Measurements from ENCODE around the gene SLC22A1.

The SLC22A1 gene

DNA sequence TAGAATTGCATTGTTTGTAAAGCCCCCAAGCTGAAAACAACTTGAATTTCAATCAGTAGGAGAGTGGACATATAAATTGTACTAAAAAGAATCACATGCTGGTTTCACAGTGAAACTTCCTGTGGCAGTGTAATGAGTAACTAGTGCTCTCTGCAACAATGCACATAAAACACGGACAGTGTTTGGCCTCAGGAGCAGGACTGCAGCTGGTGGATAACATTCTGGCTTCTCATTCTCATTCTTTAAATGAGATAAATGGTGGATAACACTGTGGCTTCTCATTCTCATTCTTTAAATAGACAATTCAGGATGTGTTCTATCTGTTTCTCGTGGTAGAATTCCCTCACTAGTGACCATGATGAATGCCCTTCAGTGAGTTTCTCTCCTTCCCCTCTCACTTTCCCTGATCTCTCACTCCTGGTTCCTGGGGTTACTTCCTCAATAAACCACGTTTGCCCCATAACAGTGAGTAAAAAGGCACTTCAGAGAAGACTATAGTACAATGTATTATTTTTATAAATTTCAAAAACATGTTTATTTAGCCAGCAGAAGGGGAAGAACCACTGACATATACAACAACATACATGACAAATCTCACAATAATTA lies 77.1 kb downstream of the SLC22A1 start:
- Histone ChIP-seq H3K9me3 (ENCODE audit: control insufficient read depth, low read length) (no peaks in the 10 kb centered on the region), H3K4me3 (ENCODE audit: low read depth, low read length) (no peak overlapping the region), H3K27me3 (ENCODE audit: control insufficient read depth, insufficient read depth, low read length) (no peaks in the 10 kb centered on the region), H2AFZ (no peak overlapping the region), H3K4me1 (no peaks in the 10 kb centered on the region), H3K27ac (no peak overlapping the region), H3K9ac (no peak overlapping the region), H3K79me2 (no peaks in the 10 kb centered on the region), H3K36me3 (ENCODE audit: control insufficient read depth, insufficient read depth, low read length) (no peaks in the 10 kb centered on the region), H3K4me2 (ENCODE audit: low read length) (no peak overlapping the region)
- TF ChIP-seq, protein P1, sequence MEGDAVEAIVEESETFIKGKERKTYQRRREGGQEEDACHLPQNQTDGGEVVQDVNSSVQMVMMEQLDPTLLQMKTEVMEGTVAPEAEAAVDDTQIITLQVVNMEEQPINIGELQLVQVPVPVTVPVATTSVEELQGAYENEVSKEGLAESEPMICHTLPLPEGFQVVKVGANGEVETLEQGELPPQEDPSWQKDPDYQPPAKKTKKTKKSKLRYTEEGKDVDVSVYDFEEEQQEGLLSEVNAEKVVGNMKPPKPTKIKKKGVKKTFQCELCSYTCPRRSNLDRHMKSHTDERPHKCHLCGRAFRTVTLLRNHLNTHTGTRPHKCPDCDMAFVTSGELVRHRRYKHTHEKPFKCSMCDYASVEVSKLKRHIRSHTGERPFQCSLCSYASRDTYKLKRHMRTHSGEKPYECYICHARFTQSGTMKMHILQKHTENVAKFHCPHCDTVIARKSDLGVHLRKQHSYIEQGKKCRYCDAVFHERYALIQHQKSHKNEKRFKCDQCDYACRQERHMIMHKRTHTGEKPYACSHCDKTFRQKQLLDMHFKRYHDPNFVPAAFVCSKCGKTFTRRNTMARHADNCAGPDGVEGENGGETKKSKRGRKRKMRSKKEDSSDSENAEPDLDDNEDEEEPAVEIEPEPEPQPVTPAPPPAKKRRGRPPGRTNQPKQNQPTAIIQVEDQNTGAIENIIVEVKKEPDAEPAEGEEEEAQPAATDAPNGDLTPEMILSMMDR (IDR thresholded peaks at IDR 0.05), result no peak

- Histone ChIP-seq H2AFZ (no peak overlapping the region), H3K36me3 (ENCODE audit: control insufficient read depth, insufficient read depth, low read length) (no peaks in the 10 kb centered on the region), H3K9me3 (ENCODE audit: control insufficient read depth, low read length) (no peaks in the 10 kb centered on the region), H3K4me3 (ENCODE audit: low read depth, low read length) (no peak overlapping the region), H3K27ac (no peak overlapping the region), H3K4me1 (no peaks in the 10 kb centered on the region), H3K4me2 (ENCODE audit: low read length) (no peak overlapping the region), H3K27me3 (ENCODE audit: control insufficient read depth, insufficient read depth, low read length) (no peaks in the 10 kb centered on the region), H3K9ac (no peak overlapping the region), H3K79me2 (no peaks in the 10 kb centered on the region)
- TF ChIP-seq, protein P1 (IDR thresholded peaks at IDR 0.05), result no peak
Measured at GRCh38 chr6:160201061-160201460, 79.4 kb downstream of the SLC22A1 start.

DNA sequence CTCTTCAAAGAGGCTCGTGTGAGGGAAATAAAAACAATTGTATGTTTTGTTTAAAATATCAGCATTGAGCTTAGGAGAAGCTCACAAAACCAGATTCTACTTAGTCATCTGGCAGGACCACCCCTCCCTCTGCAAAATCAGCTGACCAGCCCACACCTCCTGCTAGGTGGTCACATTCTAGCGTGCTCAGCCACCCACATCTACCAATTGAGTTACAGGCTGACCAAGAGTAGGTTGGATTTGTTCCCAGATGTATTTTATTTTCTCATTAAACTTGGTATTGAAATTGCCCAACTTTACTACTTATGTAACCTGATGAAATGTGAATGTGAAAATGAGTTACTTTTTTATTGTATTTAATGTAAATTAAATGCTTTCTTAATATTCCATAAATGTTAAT lies 80.8 kb downstream of the SLC22A1 start:
- H3K79me2 ChIP-seq, result no peaks in the 10 kb centered on the region
- H3K9ac ChIP-seq, result no peak overlapping the region
- no peak overlapping the region for H2AFZ ChIP-seq
- H3K36me3 ChIP-seq (ENCODE audit: control insufficient read depth, insufficient read depth, low read length), result no peaks in the 10 kb centered on the region
- H3K4me1 ChIP-seq, result no peaks in the 10 kb centered on the region
- H3K4me2 ChIP-seq (ENCODE audit: low read length), result no peak overlapping the region
- H3K9me3 ChIP-seq (ENCODE audit: control insufficient read depth, low read length), result no peaks in the 10 kb centered on the region
- H3K27ac ChIP-seq, result no peak overlapping the region
- no peak overlapping the region for H3K4me3 ChIP-seq (ENCODE audit: low read depth, low read length)
- TF ChIP-seq, protein P1 (IDR thresholded peaks at IDR 0.05), result no peak
- no peaks in the 10 kb centered on the region for H3K27me3 ChIP-seq (ENCODE audit: control insufficient read depth, insufficient read depth, low read length)

- H2AFZ ChIP-seq, result no peak overlapping the region
- H3K27ac ChIP-seq, result no peak overlapping the region
- no peaks in the 10 kb centered on the region for H3K27me3 ChIP-seq (ENCODE audit: control insufficient read depth, insufficient read depth, low read length)
- no peak overlapping the region for H3K4me3 ChIP-seq (ENCODE audit: low read depth, low read length)
- H3K4me2 ChIP-seq (ENCODE audit: low read length), result no peak overlapping the region
- H3K9me3 ChIP-seq (ENCODE audit: control insufficient read depth, low read length), result no peaks in the 10 kb centered on the region
- H3K79me2 ChIP-seq, result no peaks in the 10 kb centered on the region
- no peaks in the 10 kb centered on the region for H3K4me1 ChIP-seq
- no peak overlapping the region for H3K9ac ChIP-seq
- no peaks in the 10 kb centered on the region for H3K36me3 ChIP-seq (ENCODE audit: control insufficient read depth, insufficient read depth, low read length)
- TF ChIP-seq, protein P1 (IDR thresholded peaks at IDR 0.05), result no peak
Measured at GRCh38 chr6:160203076-160203475, 81.5 kb downstream of the SLC22A1 start.

DNA sequence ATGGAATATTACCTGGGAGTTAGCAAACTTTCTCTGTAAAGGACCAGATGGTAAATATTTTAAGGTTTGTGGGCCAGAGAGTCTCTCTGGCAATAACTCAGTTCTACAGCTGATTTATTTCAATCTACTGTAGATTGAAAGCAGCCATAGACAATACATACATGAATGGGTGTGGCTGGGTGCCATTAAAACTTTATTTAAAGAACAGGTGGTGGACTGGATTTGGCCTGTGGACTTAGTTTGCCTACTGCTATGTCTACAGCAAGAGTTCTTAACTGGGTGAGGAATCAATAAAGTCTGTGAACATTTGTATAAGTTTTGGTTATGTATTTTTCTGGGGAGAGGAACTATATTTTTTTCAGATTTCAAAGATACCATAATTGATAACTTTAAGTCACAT lies 81.9 kb downstream of the SLC22A1 start:
- no peaks in the 10 kb centered on the region for H3K79me2 ChIP-seq
- H3K36me3 ChIP-seq (ENCODE audit: control insufficient read depth, insufficient read depth, low read length), result no peaks in the 10 kb centered on the region
- no peak overlapping the region for H3K4me3 ChIP-seq (ENCODE audit: low read depth, low read length)
- H3K27me3 ChIP-seq (ENCODE audit: control insufficient read depth, insufficient read depth, low read length), result no peaks in the 10 kb centered on the region
- H3K9me3 ChIP-seq (ENCODE audit: control insufficient read depth, low read length), result no peaks in the 10 kb centered on the region
- no peak overlapping the region for H2AFZ ChIP-seq
- H3K4me1 ChIP-seq, result no peaks in the 10 kb centered on the region
- H3K4me2 ChIP-seq (ENCODE audit: low read length), result no peak overlapping the region
- H3K27ac ChIP-seq, result no peak overlapping the region
- no peak overlapping the region for H3K9ac ChIP-seq
- TF ChIP-seq, protein P1 (IDR thresholded peaks at IDR 0.05), result no peak
